NT2/D1 (cell line): ENCODE results near the gene TRIM5.

Source experiments
- DNase-seq: peaks from one replicate; pipeline ENCODE4 v3.0.0-alpha.2; 2011; ENCODE audit warnings: low read depth, low spot score
- H3K27me3 ChIP-seq: 2 replicates; pipeline ENCODE4 v1.6.0; 2011; ENCODE audit warnings: mild to moderate bottlenecking; ENCODE audit not compliant: insufficient read length, insufficient read depth
- H3K36me3 ChIP-seq: 2 replicates; pipeline ENCODE4 v1.6.1; 2011; ENCODE audit warnings: mild to moderate bottlenecking, low read length, mixed read lengths; ENCODE audit not compliant: insufficient read depth, insufficient read length
- H3K4me1 ChIP-seq: 2 replicates; pipeline ENCODE4 v1.5.1; 2011; ENCODE audit not compliant: insufficient read depth, insufficient read length
- H3K4me3 ChIP-seq: 2 replicates; pipeline ENCODE4 v1.5.1; 2011; ENCODE audit warnings: low read depth; ENCODE audit not compliant: insufficient read length
- H3K9ac ChIP-seq: 2 replicates; pipeline ENCODE4 v1.6.0; 2011; ENCODE audit warnings: low read depth; ENCODE audit not compliant: insufficient read length
- H3K9me3 ChIP-seq: 2 replicates; pipeline ENCODE4 v1.5.1; 2011; ENCODE audit warnings: mild to moderate bottlenecking, low read length; ENCODE audit not compliant: insufficient read depth
- SUZ12 ChIP-seq: IDR thresholded peaks from 2 replicates; pipeline ENCODE4 v1.6.1; 2011; ENCODE audit not compliant: insufficient read length, insufficient read depth; ENCODE audit errors: extremely low read depth
- YY1 ChIP-seq: IDR thresholded peaks from 2 replicates; pipeline ENCODE4 v1.6.1; 2011; ENCODE audit not compliant: insufficient read length, insufficient read depth
- ZNF274 ChIP-seq: IDR thresholded peaks from 2 replicates; pipeline ENCODE4 v1.6.1; 2011; ENCODE audit warnings: mild to moderate bottlenecking, low read depth, low read length

TRIM5 gene

DNA sequence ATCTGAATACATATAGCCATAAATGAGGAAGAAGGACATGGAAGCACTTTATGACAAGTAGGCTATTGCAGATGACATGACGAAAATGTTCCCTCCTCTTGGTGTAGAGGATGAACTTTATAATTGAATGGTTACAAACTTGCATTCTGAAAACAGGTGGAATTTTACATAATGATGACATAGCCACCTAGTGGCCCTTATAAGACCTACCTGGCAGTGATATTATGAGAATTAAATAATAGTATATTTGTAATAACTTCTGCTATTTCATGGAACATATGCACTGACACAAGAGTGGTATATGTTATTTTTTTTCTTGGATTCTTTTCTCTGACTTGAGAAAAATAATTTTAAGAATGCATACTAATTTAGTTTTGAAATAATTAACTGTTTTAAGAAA lies 27.6 kb upstream of the TRIM5 start:
- H3K4me1 ChIP-seq, result no peaks in the 10 kb centered on the region
- TF ChIP-seq YY1 (no peak), ZNF274 (no peak), SUZ12 (no peak)
- no peak for DNase-seq
- no peak overlapping the region for H3K9ac ChIP-seq
- no peaks in the 10 kb centered on the region for H3K27me3 ChIP-seq
- H3K9me3 ChIP-seq, result no peaks in the 10 kb centered on the region
- H3K4me3 ChIP-seq, result no peak overlapping the region
- H3K36me3 ChIP-seq, result peaks cover 4% of the 10 kb centered on the region

DNA sequence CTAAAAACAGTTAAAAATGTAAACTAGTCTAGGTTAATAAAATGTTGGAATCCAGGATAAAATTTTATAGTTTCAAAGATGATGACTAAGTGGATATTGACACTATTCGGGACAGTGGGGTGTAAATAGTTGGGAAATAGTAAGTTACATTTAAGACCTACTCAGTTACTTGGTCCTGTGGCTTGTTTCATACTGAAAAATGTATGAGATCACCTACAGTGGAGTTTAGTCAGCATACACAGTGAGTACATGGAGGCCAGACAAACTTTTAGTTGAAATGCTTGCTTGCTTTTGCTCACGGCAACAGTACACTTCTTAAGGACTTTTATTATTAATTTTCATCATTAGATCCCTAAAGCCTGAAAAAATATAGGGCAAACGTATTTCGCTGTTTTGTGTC lies 20.8 kb upstream of the TRIM5 start:
- no peaks in the 10 kb centered on the region for H3K4me1 ChIP-seq
- no peak overlapping the region for H3K4me3 ChIP-seq
- no peak for DNase-seq
- TF ChIP-seq YY1 (no peak), SUZ12 (no peak), ZNF274 (no peak)
- no peak overlapping the region for H3K9ac ChIP-seq
- H3K9me3 ChIP-seq, result no peaks in the 10 kb centered on the region
- peaks cover 6% of the 10 kb centered on the region for H3K36me3 ChIP-seq
- H3K27me3 ChIP-seq, result no peaks in the 10 kb centered on the region

DNA sequence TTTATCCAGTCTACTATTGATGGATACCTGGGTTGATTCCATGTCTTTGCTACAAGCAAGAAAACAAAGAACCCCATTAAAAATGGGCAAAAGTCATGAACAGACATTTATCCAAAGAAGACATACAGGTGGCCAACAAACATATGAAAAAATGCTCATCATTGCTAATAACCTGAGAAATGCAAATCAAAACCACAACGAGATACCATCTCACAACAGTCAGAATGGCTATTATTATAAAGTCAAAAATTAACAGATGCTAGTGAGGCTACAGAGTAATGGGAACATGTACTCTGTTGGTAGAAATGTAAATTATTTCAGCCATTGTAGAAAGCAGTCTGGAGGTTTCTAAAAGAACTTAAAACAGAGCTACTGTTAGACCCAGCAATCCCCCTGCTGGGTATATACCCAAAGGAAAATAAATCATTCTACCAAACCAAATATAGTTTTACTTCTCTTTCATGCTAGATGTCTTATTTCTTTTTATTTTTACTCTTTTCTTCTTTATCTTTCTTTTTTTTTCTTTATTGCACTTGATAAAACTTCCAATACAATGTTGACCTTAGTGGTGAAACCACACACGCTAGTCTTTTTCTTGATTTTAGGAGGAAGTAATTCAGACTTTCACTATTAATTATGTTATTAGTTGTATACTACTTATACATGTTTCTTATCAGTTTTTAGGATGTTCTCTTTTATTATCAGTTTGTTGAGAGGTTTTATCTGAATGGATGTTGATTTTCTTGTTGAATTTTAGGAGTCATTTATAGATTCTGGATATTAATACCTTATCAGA lies 19.1 kb upstream of the TRIM5 start:
- H3K36me3 ChIP-seq, result peaks cover 5% of the 10 kb centered on the region
- TF ChIP-seq SUZ12 (no peak), YY1 (no peak), ZNF274 (no peak)

DNA sequence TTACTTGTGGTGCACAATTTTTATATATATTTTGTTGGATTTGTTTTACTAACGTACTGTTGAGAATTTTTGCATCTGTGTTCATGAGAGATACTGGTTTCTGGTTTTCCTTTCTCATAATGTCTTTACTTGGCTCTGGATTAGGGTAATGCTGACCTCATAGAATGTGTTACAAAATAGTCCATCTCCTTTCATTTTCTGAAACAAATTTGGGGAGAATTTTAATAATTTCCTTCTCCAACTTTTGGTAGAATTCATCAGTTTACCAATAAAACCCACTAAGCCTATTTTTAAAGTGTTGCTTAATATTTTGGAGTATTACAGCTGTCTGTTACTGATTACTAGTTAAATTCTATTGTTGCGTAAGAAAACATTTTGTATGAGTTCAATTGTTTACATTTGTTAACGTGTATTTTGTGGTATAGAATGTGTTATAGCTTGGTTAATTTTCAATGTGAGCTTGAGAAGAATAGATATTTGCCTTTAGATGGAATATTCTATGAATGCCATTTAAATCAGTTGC lies 16.2 kb upstream of the TRIM5 start:
- no peak for DNase-seq
- Histone ChIP-seq H3K4me1 (no peaks in the 10 kb centered on the region), H3K9me3 (no peaks in the 10 kb centered on the region), H3K4me3 (no peak overlapping the region), H3K27me3 (no peaks in the 10 kb centered on the region), H3K9ac (no peak overlapping the region), H3K36me3 (peaks cover 6% of the 10 kb centered on the region)
- TF ChIP-seq YY1 (no peak), ZNF274 (no peak), SUZ12 (no peak)

More for the DNA sequence above, 19.1 kb upstream of the TRIM5 start:
- Histone ChIP-seq H3K9me3 (no peaks in the 10 kb centered on the region), H3K27me3 (no peaks in the 10 kb centered on the region), H3K4me1 (no peaks in the 10 kb centered on the region), H3K9ac (no peak overlapping the region), H3K4me3 (no peak overlapping the region)
- DNase-seq, result no peak

DNA sequence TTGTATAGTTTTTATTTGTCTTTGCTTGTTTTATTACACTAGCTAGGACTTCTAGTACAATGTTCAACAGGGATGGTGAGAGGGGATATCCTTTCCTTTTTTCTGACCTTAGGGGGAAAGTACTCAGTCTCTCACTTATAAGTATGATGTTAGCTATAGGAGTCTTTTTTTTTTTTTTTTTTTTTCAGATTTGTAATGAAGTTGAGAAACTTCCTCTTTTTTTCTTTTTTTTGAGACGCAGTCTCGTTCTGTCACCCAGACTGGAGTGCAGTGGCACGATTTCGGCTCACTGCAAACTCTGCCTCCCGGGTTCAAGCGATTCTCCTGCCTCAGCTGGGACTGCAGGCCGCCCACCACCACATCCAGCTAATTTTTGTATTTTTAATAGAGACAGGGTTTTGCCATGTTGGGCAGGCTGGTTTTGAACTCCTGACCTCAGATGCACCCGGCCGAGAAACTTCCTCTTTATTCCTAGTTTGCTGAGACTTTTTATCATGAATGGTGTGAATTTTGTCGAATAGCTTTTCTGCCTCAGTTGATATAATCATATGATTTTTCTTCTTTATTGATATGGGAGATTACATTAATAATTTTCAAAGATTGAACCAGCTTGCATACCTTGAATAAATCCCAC lies 15.7 kb upstream of the TRIM5 start:
- no peak for DNase-seq
- no peaks in the 10 kb centered on the region for H3K4me1 ChIP-seq
- no peak for TF ChIP-seq SUZ12
- no peak for TF ChIP-seq ZNF274
- no peak for TF ChIP-seq YY1
- no peak overlapping the region for H3K9ac ChIP-seq
- no peak overlapping the region for H3K4me3 ChIP-seq
- no peaks in the 10 kb centered on the region for H3K27me3 ChIP-seq
- H3K9me3 ChIP-seq, result no peaks in the 10 kb centered on the region
- H3K36me3 ChIP-seq, result peaks cover 8% of the 10 kb centered on the region

DNA sequence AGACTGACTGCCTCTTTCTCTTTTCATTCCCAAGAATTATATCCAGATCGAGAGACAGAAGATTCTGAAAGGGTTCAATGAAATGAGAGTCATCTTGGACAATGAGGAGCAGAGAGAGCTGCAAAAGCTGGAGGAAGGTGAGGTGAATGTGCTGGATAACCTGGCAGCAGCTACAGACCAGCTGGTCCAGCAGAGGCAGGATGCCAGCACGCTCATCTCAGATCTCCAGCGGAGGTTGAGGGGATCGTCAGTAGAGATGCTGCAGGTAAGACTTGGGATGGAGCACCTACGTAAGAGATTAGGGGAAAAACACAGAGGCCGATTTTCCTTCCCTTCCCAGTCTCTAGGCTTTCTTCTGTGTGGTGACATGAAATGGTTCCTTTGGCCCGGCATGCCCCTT lies 13.4 kb upstream of the TRIM5 start:
- TF ChIP-seq SUZ12, result no peak
- TF ChIP-seq YY1, result no peak
- TF ChIP-seq ZNF274, result no peak
- H3K4me1 ChIP-seq, result no peaks in the 10 kb centered on the region
- DNase-seq, result no peak
- H3K36me3 ChIP-seq, result peaks cover 8% of the 10 kb centered on the region
- H3K4me3 ChIP-seq, result no peak overlapping the region
- no peaks in the 10 kb centered on the region for H3K27me3 ChIP-seq
- H3K9me3 ChIP-seq, result no peaks in the 10 kb centered on the region
- no peak overlapping the region for H3K9ac ChIP-seq

DNA sequence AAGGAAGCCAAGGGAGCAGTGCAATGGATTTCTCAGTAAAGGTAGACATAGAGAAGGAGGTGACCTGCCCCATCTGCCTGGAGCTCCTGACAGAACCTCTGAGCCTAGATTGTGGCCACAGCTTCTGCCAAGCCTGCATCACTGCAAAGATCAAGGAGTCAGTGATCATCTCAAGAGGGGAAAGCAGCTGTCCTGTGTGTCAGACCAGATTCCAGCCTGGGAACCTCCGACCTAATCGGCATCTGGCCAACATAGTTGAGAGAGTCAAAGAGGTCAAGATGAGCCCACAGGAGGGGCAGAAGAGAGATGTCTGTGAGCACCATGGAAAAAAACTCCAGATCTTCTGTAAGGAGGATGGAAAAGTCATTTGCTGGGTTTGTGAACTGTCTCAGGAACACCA lies 11.3 kb upstream of the TRIM5 start:
- Histone ChIP-seq H3K36me3 (peaks cover 7% of the 10 kb centered on the region), H3K9me3 (no peaks in the 10 kb centered on the region), H3K27me3 (no peaks in the 10 kb centered on the region), H3K9ac (no peak overlapping the region), H3K4me3 (no peak overlapping the region), H3K4me1 (no peaks in the 10 kb centered on the region)
- no peak for DNase-seq
- no peak for TF ChIP-seq YY1
- TF ChIP-seq SUZ12, result no peak
- TF ChIP-seq ZNF274, result no peak
